ENCODE data around the gene ANKRD29. TPM values are rescaled to one million over a fixed set of nuclear protein-coding genes. Genes with fewer than 3 reads are reported as not detected.
"Not testable (repeated sequence)": the region's sequence is repeated elsewhere in the genome, so short reads cannot be mapped to it uniquely, and the experiment has no call there.

Gene ANKRD29
- total RNA-seq, 1 experiment from 2014 or later = 8.2 TPM

DNA sequence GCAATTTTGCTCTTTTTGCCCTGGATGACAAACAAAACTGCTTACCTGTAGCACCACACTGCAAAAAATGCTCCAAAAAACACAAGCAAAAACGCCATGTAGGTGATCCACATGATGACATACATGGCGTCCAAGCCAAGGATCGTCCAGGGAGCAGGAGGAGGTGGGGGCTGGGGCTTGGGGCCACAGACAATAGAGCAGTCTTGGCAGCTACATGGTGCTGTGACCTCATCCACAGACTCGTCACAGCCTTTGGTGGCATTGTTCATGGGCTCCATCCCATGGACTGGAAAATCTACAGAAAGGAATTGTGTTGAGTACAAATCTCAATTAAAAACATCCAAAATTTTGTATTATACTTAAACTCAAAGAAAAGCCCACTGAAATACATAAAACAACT is 102.5 kb downstream of the ANKRD29 start:
- BruUV-seq (replicated peaks) = no TSS peak
- CTCF ChIA-PET = no interaction called here
- H3K27ac Mint-ChIP-seq (ENCODE audit: unreplicated experiment) = no peak overlapping the region

DNA sequence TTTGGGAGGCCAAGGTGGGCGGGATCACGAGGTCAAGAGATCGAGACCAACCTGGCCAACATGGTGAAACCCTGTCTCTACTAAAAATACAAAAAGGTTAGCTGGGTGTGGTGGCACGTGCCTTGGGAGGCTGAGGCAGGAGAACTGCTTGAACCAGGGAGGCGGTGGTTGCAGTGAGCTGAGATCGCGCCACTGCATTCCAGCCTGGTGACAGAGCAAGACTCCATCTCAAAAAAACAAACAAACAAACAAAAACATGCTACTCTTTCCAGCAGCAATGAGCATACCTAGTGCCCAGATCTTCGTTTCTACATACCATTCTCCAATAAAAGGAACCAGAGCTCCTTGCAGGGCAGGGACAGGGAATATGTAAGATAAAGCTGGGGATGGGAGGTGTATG is 105.2 kb downstream of the ANKRD29 start:
- POLR2A ChIA-PET = not testable (repeated sequence)

More for the DNA sequence above, 102.5 kb downstream of the ANKRD29 start:
- DNase-seq = no peak
- H3K36me3 ChIP-seq (ENCODE audit: control insufficient read depth, insufficient read depth, low read length) = peaks cover 1% of the 10 kb centered on the region
- H3K4me3 Mint-ChIP-seq (ENCODE audit: unreplicated experiment) = no peak overlapping the region
- no peaks in the 10 kb centered on the region for H3K4me1 ChIP-seq
- no peaks in the 10 kb centered on the region for H3K27me3 Mint-ChIP-seq (ENCODE audit: insufficient read depth, unreplicated experiment)
- H3K36me3 Mint-ChIP-seq (ENCODE audit: insufficient read depth, unreplicated experiment) = peaks cover 24% of the 10 kb centered on the region
- POLR2A ChIA-PET = no interaction called here
- no peak overlapping the region for H3K4me3 ChIP-seq (ENCODE audit: low read depth, low read length)
- intact Hi-C loops (cut with micrococcal nuclease; ENCODE audit: unreplicated experiment) = no loop called here
- no peaks in the 10 kb centered on the region for H3K9me3 ChIP-seq
- TF ChIP-seq, protein P1, sequence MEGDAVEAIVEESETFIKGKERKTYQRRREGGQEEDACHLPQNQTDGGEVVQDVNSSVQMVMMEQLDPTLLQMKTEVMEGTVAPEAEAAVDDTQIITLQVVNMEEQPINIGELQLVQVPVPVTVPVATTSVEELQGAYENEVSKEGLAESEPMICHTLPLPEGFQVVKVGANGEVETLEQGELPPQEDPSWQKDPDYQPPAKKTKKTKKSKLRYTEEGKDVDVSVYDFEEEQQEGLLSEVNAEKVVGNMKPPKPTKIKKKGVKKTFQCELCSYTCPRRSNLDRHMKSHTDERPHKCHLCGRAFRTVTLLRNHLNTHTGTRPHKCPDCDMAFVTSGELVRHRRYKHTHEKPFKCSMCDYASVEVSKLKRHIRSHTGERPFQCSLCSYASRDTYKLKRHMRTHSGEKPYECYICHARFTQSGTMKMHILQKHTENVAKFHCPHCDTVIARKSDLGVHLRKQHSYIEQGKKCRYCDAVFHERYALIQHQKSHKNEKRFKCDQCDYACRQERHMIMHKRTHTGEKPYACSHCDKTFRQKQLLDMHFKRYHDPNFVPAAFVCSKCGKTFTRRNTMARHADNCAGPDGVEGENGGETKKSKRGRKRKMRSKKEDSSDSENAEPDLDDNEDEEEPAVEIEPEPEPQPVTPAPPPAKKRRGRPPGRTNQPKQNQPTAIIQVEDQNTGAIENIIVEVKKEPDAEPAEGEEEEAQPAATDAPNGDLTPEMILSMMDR (IDR thresholded peaks at IDR 0.05; ENCODE audit: insufficient read depth in 1 of 2, low read depth in 1 of 2, low read length in 1 of 2, severe bottlenecking in 1 of 2, unreplicated experiment in 1 of 2) = no peak
- no peaks in the 10 kb centered on the region for H3K9me3 Mint-ChIP-seq (ENCODE audit: unreplicated experiment)
- H3K4me1 Mint-ChIP-seq (ENCODE audit: low read depth, unreplicated experiment) = no peaks in the 10 kb centered on the region
- H3K27me3 ChIP-seq (replicated peaks; ENCODE audit: control insufficient read depth, insufficient read depth, low read length) = no peaks in the 10 kb centered on the region

DNA sequence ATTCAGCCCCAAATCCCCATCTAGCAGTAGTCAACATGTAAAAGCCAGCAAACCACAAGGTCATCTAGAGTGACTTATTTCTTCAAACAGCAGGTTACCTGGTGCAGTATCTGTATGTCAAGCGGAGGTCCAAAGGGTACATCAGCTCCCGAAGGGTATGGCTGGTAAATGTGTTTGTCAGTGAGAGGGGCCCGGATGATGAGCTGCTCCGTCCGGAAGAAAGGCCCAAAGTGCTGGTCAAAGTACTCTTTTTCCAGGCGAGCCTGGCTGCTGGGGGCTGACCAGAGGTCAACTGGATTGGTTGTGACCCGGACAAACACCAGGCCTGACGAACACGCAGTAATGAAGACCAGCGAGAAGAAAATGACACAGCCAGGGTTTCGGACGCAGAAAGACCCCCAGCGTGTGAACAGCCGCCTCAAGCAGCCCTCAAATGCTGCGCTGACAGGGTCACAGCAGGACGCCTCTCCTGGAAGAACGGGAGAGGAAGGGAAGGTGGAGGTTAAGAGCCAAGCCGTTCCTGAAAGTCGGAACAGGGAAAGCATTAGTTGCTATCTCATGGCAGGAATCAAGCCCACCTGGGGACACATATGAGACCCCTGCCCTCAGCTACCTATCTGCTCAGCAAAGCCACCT is 106.4 kb downstream of the ANKRD29 start:
- H3K9me3 ChIP-seq = no peaks in the 10 kb centered on the region
- TF ChIP-seq, protein P1 (IDR thresholded peaks at IDR 0.05; ENCODE audit: insufficient read depth in 1 of 2, low read depth in 1 of 2, low read length in 1 of 2, severe bottlenecking in 1 of 2, unreplicated experiment in 1 of 2) = no peak
- no peaks in the 10 kb centered on the region for H3K4me1 Mint-ChIP-seq (ENCODE audit: low read depth, unreplicated experiment)
- CTCF ChIA-PET = no interaction called here
- H3K36me3 ChIP-seq (ENCODE audit: control insufficient read depth, insufficient read depth, low read length) = peaks cover 1% of the 10 kb centered on the region
- H3K4me3 Mint-ChIP-seq (ENCODE audit: unreplicated experiment) = no peak overlapping the region
- no TSS peak for BruUV-seq (replicated peaks)
- H3K27ac Mint-ChIP-seq (ENCODE audit: unreplicated experiment) = no peak overlapping the region
- intact Hi-C loops (cut with micrococcal nuclease; ENCODE audit: unreplicated experiment) = no loop called here
- no peak for DNase-seq
- H3K4me1 ChIP-seq = no peaks in the 10 kb centered on the region
- no peaks in the 10 kb centered on the region for H3K9me3 Mint-ChIP-seq (ENCODE audit: unreplicated experiment)
- H3K27me3 ChIP-seq (replicated peaks; ENCODE audit: control insufficient read depth, insufficient read depth, low read length) = no peaks in the 10 kb centered on the region
- H3K4me3 ChIP-seq (ENCODE audit: low read depth, low read length) = no peak overlapping the region
- peaks cover 30% of the 10 kb centered on the region for H3K36me3 Mint-ChIP-seq (ENCODE audit: insufficient read depth, unreplicated experiment)
- POLR2A ChIA-PET = no interaction called here
- no peaks in the 10 kb centered on the region for H3K27me3 Mint-ChIP-seq (ENCODE audit: insufficient read depth, unreplicated experiment)

More for the DNA sequence above, 105.2 kb downstream of the ANKRD29 start:
- DNase-seq; H3K9me3 ChIP-seq; H3K27ac Mint-ChIP-seq (ENCODE audit: unreplicated experiment); H3K4me3 Mint-ChIP-seq (ENCODE audit: unreplicated experiment); H3K27me3 Mint-ChIP-seq (ENCODE audit: insufficient read depth, unreplicated experiment); H3K36me3 ChIP-seq (ENCODE audit: control insufficient read depth, insufficient read depth, low read length); H3K9me3 Mint-ChIP-seq (ENCODE audit: unreplicated experiment); CTCF ChIA-PET; BruUV-seq (replicated peaks); H3K4me1 ChIP-seq; H3K4me3 ChIP-seq (ENCODE audit: low read depth, low read length); intact Hi-C loops (cut with micrococcal nuclease; ENCODE audit: unreplicated experiment); H3K4me1 Mint-ChIP-seq (ENCODE audit: low read depth, unreplicated experiment); H3K27me3 ChIP-seq (replicated peaks; ENCODE audit: control insufficient read depth, insufficient read depth, low read length): not testable (repeated sequence)
- peaks cover 21% of the 10 kb centered on the region for H3K36me3 Mint-ChIP-seq (ENCODE audit: insufficient read depth, unreplicated experiment)

Data from Caco-2 (cell line).